ENCODE data around the gene CGB7. TPM values are rescaled to one million over a fixed set of nuclear protein-coding genes. Genes with fewer than 3 reads are reported as not detected.
"Not testable (repeated sequence)": the region's sequence is repeated elsewhere in the genome, so short reads cannot be mapped to it uniquely, and the experiment has no call there.

CGB7 gene
- 0.03 TPM in 1 of 2 replicates, not detected in the other for polyA plus RNA-seq (2014; cell fraction: cytosol; rRNA removed)
- 1.0 and 2.3 TPM in 2 replicates for polyA plus RNA-seq (2014; cell fraction: nucleus; rRNA removed)

DNA sequence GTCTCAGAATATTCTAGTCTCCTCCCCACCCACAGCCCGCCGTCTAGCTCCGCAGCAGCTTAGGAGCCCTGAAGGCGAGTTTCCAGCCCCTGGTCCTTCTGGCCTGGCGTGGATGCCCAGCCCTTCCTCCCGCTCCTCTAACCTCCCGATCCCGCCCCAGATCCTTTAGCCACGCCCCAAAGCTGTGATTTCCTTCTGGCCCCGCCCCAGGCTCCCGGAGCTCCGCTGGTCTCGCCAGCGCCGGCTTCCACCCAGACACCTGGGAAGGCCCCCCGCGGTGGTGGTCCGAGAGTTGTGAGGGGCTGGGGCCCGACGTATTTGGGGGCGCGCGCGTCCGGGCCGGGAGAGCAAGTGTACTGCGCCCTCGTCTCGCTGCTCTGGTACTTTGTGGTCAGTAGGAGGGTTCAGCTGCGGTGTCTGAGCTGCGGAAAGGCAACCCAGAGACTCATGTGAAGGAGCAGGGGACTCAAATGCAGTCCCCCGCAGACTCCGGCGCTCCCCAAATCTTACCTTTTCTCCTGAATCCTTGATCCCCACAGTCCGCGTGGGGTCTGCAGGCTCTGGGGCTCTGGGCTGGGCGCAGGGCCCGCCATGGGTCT, at the start of gene CGB7:
Gene CGB7 (minus strand): TSS at position 114 of the 599 bp plus-strand sequence. CDS start 2,374 bp downstream, outside the sequence.
- DNase-seq (ENCODE audit: low spot score) = peak; percentile 46

DNA sequence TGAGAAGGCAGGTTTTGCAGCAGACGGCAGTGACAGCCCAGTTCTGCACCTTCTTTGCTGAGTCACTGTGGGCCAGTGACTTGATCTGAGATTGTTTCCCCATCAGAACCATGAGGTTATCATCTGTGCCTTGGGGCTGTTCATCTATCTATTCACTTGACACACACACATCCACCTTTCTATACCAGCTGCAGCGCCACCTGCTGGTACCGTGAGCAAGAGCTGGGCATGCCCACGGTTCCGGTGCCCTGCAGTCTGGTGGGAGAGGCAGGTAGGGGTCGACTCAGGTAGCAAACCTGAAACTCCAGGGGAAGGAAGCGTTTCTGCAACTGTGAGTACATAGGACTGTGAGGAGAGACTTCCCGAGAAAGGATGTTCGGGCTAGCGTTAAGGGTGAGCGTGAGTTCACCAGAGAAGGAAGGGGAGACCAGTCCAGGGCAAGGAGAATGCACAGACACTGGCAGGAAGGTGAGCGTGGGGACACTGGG, 49.1 kb upstream of the CGB7 start:
- DNase-seq (ENCODE audit: low spot score) = peak; percentile 32

DNA sequence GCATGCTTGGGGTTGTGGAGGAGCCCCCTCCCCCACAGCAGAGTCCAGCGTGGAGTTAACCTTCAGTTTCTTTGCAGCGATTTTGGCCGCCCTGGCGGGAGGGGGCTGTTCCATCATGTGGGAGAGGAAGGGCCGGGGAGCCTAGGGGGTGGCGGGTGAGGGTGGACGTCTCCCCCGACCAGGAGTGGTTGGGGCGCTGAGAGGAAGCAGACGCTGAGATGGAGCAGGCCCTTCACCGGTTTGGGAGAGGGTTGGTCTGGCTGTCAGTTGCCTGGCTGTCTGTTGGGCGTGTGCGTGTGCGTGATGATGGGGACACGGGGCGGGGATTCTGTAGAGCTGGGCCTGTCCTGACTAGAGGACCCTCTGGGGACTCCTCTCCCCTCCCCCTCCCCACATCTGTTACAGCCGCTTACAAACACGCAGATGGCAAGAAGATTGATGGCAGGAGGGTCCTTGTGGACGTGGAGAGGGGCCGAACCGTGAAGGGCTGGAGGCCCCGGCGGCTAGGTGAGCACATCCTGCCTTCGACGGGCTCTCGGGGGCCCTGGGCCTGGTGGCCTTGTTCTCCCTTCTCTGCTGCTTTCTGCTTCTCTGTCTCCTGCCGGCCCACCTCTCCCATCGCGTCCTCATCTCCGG, 46.8 kb upstream of the CGB7 start:
- DNase-seq (ENCODE audit: low spot score) = peak; percentile 22

DNA sequence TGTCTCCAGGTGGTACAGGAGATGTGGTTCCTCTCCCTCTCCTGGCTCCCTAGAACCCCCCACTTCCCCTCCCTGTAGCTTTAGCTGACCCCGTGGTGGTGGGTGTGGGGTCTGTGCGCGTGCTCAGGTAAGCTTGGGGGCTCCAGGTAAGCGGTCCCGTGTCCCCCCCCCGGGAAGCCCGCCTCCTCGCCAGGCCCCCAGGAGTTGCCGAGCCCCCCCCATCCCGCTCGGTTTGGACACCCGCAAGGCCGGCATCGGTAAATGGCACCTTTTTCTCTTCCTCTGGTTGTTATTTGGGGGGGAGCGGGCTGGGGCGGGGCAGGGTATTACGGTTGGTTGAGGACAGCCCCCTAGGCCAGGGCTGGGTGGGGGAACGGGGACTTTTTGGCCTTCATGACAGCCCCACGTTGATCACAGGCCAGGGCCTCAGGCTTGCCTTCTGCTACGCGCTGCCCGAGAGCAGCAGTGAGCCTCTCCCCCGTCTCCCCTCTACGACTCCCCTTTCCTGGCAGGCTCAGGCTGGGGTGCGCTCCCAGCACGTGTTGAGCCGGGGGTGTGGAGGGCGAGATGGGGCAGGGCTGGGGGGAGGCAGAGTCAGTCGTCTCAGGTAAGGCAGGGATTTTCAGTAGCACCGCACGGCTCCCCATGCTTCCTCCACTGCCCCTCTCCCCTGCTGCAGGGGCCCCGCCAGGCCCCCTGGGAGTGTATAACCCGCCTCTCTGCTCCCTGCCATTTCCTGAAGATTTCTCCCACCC, 46.0 kb upstream of the CGB7 start:
- no peak for DNase-seq (ENCODE audit: low spot score)

DNA sequence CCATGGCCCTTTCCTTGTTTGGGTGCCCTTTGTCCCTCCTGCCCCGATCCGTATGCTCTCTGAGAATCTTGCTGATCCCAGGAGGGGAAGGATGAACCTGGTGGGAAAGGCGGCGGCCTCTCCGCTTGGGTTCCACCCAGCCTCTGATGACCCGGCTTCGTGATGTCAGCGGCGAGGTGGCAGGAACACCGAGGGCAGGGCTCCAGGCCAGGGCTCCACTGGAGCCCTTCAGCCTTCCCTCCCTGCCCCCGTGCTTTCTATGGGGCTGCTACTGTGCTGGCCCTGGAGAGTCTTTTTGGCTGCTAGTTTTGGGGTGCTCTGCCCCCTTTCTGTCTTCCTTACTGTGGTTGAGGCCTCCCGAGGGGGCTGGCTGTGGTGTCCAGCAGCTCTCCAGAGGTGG, 44.8 kb upstream of the CGB7 start:
- DNase-seq (ENCODE audit: low spot score) = no peak

DNA sequence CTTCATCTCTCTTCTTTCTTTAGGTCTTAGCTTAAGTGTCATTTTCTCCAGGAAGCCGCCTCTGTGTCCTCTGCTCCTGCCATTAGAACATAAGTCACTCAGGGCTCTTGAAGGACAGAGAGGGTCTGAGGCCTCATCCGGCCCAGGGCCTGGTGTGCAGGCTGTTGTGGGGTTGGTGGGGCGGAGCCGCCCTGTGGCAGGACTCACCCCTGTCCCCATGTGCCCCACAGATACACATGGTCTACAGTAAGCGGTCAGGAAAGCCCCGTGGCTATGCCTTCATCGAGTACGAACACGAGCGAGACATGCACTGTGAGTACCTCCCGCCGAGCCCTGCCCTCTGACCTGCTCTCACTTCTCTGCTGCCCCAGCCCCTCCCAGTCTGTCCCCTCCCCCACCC, 43.6 kb upstream of the CGB7 start:
- no peak for DNase-seq (ENCODE audit: low spot score)

DNA sequence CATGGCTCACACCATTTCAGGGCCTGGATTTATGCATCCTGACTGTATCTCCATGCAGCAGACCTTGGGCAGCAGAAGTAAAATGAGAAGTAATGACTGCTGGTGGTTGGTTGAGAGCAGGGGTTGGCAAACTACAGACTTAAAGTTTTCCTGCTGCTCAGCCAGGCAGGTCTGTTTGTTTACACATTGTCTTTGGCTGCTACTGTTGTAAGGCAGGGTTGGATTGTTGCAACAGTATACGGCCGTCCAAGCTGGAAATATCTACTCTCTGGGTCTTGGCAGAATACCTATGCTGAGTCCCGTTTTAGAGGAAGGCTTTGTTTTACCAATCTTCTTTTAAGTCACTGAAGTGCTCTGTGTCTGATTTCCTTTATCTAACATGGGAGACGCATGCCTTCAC, 41.2 kb upstream of the CGB7 start:
- no peak for DNase-seq (ENCODE audit: low spot score)

DNA sequence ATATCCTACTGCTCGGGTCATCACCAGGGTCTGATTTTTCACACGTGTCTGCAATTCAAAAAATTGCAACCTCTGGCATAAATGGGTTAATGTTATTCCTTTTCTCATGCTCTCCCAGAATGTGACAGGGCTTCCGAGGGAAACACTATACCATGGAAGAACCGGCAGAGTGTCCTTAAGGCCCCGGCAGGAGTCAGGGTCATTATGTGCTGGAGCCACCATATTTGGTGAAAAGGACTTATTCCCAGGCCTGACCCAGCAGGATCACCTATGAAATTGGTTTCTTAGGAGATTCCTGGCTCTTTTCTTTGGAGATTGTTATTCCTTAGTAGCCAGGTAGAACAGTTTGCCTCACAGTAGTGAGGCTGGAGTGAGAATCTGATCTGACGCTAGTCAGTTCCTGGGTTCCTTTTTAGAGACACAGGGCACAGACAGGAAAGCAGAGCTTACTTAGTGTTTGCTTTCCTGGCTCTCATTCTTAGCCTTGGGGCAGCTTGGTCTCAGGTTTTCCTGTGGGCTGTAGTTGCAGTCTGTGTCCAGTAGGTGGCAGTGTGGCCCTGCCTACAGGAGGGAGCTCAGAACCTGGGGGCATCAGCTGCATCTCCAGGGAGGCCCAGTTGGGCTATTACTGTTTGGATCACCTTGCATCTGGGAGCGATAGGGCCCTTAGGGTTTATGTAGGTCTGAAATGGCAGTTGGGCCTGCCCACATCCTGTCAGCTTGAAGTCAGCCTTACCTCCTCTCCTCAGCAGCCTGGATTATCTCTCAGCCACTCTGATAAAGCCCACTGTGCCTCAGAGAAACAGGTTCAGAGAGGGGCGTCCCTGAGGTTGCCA, 40.1 kb upstream of the CGB7 start:
- peak; percentile 49 for DNase-seq (ENCODE audit: low spot score)

DNA sequence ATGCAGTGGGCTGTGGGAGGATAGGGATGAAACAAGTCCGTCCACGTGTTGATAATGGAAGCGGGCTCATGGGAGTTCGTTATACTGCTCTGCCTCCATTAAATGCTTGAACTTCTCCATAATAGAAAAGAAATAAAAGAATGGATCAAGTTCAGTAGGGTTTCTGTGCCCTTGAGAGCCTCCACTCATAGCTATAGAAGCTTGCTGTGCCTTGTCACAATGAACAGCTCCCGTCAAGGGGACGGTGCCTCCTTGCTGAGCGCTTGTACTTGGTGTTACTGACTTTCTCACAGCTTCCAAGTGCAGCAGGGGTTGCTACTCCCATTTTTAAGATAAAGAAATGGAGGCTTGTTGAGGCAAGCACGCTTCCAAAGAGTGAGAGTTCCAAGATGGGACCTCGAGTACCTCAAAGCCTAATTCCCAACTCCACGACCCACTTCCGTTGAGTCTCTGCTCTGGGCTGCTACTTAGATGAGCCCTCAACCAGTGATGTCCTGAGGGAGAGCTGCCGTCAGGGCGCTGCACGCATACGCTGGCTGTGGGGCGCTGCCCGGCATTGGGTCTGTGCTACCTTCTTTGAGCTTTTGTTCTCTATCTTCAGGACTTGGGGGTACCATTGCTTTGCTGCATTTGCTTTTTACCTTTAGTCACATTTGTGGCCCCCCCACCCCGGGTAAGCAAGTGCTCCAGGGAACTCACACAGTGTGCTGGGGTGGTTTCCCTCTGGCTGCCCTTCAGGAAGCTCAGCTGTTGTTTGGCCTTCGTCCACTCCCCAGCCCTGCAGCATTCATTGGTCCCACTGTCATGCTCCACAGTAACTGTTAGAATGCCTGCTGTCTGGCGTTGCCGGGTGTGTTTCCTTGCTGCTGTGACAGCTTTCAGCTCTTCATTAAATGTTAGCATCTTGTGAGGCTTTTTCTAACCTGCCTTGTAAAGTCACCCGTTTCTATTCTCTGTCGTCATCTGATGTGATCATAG, 37.2 kb upstream of the CGB7 start:
- no peak for DNase-seq (ENCODE audit: low spot score)

DNA sequence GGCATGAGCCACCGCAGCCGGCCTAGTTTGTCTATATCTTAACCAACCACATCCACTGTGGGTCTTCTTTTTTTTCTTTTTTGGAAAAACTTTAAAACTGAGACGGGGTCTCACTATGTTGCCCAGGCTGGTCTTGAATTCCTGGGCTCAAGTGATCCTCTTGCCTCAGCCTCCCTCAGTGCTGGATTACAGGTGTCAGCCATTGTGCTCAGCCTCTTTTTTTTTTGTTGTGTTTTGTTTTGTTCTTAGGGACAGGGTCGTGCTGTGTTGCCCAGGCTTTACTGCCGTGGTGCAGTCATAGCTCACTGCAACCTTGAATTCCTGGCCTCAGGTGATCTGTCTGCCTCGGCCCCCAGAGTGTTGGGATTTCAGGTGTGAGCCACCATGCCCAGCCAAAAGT, 35.1 kb upstream of the CGB7 start:
- DNase-seq (ENCODE audit: low spot score) = no peak

DNA sequence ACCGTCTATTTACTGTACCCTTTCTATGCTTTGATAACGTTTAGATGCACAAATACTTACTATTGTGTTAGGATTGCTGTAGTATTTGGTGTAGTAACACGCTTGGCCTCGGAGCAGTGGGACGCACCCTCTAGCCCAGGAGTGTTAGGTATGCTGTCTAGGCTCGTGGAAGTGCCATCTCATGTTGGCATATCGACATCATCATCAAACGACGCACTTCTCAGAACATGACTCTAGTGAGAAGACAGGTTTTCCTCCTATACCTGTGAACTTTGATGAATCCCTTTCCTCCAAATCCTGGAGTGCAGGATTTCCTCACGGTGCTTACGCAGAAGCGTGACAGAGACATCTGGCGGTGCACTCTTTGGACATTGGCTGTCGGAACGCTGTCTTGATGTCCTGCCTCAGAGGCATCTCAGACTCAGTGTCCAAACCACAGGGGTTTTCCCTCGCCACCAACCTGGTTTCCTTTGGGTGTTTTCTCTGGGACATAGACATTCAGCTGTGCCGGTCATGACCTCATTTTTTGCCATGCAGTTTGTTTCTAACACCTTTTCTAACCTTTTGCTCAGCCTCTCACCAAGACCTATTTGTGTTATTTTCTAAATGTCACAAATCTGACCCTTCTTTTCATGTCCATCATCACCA, 34.0 kb upstream of the CGB7 start:
- no peak for DNase-seq (ENCODE audit: low spot score)

DNA sequence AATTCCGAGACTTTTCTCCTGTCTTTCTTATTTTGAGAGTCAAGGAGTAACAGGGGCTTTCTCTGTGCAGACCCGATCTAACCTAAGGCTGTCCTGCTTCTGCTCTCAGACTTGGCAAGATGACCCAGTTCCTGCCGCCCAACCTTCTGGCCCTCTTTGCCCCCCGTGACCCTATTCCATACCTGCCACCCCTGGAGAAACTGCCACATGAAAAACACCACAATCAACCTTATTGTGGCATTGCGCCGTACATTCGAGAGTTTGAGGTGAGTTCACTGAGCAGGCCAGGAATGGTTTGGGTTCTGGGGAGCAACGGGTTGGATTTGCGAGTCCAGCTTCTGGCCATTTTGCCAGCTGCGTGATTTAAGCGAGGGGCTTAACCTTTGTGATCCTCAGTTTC, 28.7 kb upstream of the CGB7 start:
- no peak for DNase-seq (ENCODE audit: low spot score)

DNA sequence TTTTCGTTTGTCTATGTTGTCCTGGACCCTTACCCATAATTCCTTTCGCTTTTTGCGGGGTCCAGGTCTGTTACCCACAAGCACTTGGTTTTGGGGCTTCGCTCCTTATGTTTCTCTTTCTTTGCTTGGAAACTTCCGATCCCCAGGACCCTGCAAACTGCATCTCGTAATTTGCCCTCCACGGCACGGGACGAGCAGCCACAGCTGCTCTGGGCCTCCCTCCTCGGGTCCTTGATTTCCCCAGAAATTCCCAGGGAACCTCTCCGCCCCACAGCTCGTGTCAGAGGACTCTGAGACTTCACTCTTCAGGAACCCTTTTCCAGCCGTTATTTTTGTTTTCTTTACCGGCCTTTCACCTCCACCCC, 28.3 kb upstream of the CGB7 start:
- DNase-seq (ENCODE audit: low spot score) = no peak

DNA sequence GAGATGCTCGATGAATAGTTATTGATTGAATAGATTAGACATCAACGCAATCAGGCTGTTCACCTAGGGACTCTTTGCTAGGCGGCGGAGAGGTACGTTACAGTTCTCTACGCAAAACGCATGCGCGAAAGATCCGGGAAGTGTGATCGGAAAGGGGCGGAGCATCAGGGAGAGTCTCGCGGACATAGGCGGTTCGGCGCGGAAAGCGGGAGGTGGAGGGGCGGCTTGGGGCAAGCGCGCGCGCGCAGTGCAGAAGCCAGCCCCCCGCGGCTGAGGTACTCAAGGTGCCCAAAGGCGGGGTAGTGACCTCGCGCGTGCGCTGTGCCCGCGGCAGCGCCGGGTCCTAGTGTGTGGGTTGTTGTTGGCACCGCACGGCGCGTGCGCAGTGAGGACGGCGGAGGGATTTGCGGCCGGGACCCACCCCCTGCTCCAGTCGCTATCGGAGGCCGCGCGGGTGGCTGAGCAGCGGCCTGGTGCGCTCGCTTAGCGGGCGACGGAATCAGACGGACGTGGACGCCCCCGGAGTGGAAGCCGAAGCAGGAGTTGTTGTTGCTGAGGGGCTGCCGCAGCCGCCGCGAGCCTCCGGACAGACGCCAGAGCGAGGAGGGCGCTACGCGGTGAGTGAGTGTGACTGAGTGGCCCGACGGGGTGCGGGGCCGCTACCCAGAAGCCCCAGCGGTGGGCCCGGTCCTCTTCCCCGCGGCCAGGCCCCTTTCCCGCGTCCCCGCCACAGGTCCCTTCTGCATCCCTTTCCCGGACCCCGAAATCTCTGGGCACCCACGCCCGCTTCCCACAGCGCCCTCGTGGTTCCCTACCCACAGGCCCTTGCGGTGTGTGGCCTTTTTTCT, 27.7 kb upstream of the CGB7 start, which contains the start of gene SNRNP70:
Gene SNRNP70 (plus strand): TSS at position 432 of the 848 bp plus-strand sequence. CDS start 964 bp downstream, outside the sequence.
- peak; percentile 97 for DNase-seq (ENCODE audit: low spot score)

DNA sequence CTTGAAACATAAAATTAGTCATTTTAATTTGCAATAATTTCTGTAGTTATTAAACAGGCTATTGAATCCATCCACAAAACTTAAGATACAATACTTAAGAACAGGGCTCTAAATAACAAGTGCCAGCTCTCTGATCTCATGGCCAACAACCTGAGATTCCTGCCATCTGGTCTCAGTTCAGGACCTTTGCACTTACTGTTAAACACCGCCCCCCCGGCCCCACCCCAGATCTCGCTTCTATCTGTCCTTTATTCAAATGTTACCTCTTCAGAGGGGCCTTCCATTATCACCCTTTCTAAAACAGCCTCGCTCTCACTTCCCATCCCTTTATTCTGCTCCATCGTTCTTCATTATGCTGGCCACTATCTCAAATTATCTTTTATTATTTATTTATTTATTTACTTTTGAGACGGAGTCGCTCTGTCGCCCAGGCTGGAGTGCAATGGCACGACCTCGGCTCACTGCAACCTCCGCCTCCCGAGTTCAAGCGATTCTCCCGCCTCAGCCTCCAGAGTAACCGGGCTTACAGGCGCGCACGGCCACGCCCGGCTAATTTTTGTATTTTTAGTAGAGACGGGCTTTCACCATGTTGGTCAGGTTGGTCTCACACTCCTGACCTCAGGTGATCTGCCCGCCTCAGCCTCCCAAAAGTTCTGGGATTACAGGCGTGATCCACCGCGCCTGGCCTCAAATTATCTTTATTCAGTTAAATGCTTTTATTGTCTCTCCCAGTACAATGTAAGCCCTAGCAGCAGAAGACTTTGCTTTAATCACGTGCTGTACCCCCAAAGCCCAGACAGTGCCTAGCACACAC, 26.9 kb upstream of the CGB7 start:
- no peak for DNase-seq (ENCODE audit: low spot score)

DNA sequence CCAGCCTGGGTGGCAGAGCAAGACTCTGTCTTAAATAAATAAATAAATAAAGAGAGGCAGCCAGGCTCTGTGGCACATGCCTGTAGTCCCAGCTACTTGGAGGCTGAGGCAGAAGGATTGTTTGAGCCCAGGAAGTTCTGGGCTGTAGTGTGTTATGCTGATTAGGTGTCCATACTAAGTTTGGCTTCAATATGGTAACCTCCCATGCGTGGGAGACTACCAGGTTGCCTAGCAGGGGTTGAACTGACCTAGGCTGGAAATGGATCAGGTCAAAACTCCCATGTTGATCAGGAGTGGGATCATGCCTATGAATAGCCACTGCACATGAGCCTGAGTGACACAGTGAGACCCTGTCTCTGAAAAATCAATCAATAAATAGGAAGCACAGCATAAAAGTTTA, 23.7 kb upstream of the CGB7 start:
- no peak for DNase-seq (ENCODE audit: low spot score)

DNA sequence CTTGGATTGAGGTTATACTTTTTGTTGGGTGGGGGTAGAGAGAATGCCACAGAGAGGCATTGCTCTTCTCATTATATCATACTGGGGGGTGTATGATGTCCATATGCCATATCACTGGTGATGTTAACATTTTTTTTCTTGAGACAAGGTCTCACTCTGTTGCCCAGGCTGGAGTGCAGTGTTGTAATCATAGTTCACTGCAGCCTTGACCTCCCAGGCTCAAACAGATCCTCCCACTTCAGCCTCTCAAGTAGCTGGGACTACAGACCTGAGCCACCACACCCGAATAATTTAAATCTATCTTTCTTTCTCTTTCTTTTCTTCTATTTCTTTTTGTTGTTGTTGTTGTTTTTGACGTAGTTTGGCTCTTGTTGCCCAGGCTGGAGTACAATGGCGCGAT, 22.8 kb upstream of the CGB7 start:
- DNase-seq (ENCODE audit: low spot score) = no peak

DNA sequence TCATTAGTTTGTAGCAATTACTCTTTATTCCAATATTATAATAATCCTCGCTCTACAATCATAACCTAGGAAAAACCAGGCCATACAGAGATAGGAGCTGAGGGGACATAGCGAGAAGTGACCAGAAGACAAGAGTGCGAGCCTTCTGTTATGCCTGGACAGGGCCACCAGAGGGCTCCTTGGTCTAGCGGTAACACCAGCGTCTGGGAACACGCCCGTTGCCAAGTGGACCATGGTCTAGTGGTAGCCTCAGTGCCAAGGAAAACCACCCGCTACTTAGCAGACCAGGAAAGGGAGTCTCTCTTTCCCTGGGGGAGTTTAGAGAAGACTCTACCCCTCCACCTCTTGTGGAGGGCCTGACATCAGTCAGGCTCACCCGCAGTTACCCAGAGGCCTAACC, 17.3 kb upstream of the CGB7 start:
- not testable (repeated sequence) for DNase-seq (ENCODE audit: low spot score)
